Mucosa of descending colon (tissue), 3 donors: ENCODE measurements around the gene GLI1. TPM values are rescaled to one million over a fixed set of nuclear protein-coding genes. Genes with fewer than 3 reads are reported as not detected.

Source experiments
- ATAC-seq: fragments of 200-7000 bp; cut with Tn5 transposase; one replicate; pipeline ENCODE4 v1.9.1; 2020; ENCODE audit warnings: mild to moderate bottlenecking, moderate library complexity
- DNase-seq, 3 donors: peaks; one replicate each; pipeline ENCODE4 v3.0.0-alpha.2; 2020
- H3K36me3 ChIP-seq: fragments of 200-600 bp; one replicate; pipeline ENCODE4 v1.8.0; 2021; ENCODE audit warnings: low read depth, mild to moderate bottlenecking
- H3K4me1 ChIP-seq: fragments of 200-600 bp; one replicate; pipeline ENCODE4 v1.8.0; 2021; ENCODE audit warnings: low read depth, mild to moderate bottlenecking
- H3K4me3 ChIP-seq: fragments of 200-600 bp; one replicate; pipeline ENCODE4 v1.8.0; 2021; ENCODE audit warnings: mild to moderate bottlenecking
- H3K9me3 ChIP-seq: fragments of 200-600 bp; one replicate; pipeline ENCODE4 v1.8.0; 2021; ENCODE audit warnings: mild to moderate bottlenecking
- intact Hi-C, 2 donors: fragments of 100-400 bp; cut with DNase I in 1 of 2; cut with micrococcal nuclease in 1 of 2; formaldehyde crosslinking; loops; one replicate each; pipeline versions ENCODE4 v1.11.0 to v1.11.1; 2022; cut with DNase I, micrococcal nuclease
- total RNA-seq, 3 donors: library from RNA; stranded (reverse); fragmentation: NEBNext Ultra II Directional in 2 of 3; extraction: Animal tissue kit (Norgen Biotek cat#: 25700) in 2 of 3; gene quantifications; one replicate each; pipeline versions ENCODE4 v1.2.1 to v1.2.4, GENCODE V29; 2021 to 2023
- TF ChIP-seq, protein P1 (sequence below): fragments of 200-600 bp; IDR thresholded peaks from one replicate; pipeline ENCODE4 v1.8.0; 2022; ENCODE audit warnings: antibody characterized with exemption, mild to moderate bottlenecking
- donor health status: DM: no; HTN: no; CAD: no; lungs with moderate emphysema.
- donor health status: DM: no; HTN: no; CAD: no.
- donor health status: DM: no; HTN: yes; CAD: no.

Gene GLI1
- total RNA-seq, 3 donors from 2014 or later: 0.46 to 2.0 (median 1.9) TPM

GRCh38 chr12:57476162-57476992, 16.8 kb downstream of the GLI1 start:
- H3K36me3 ChIP-seq: no peaks in the 10 kb centered on the region
- peaks cover 15% of the 10 kb centered on the region for H3K4me1 ChIP-seq
- TF ChIP-seq, protein P1, sequence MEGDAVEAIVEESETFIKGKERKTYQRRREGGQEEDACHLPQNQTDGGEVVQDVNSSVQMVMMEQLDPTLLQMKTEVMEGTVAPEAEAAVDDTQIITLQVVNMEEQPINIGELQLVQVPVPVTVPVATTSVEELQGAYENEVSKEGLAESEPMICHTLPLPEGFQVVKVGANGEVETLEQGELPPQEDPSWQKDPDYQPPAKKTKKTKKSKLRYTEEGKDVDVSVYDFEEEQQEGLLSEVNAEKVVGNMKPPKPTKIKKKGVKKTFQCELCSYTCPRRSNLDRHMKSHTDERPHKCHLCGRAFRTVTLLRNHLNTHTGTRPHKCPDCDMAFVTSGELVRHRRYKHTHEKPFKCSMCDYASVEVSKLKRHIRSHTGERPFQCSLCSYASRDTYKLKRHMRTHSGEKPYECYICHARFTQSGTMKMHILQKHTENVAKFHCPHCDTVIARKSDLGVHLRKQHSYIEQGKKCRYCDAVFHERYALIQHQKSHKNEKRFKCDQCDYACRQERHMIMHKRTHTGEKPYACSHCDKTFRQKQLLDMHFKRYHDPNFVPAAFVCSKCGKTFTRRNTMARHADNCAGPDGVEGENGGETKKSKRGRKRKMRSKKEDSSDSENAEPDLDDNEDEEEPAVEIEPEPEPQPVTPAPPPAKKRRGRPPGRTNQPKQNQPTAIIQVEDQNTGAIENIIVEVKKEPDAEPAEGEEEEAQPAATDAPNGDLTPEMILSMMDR: no peak
- H3K9me3 ChIP-seq: no peaks in the 10 kb centered on the region
- ATAC-seq (peak; percentile 37), DNase-seq (peak in 1 of 3 donors; percentile 56)
- no peak overlapping the region for H3K4me3 ChIP-seq
- intact Hi-C loops: no loop called here

DNA sequence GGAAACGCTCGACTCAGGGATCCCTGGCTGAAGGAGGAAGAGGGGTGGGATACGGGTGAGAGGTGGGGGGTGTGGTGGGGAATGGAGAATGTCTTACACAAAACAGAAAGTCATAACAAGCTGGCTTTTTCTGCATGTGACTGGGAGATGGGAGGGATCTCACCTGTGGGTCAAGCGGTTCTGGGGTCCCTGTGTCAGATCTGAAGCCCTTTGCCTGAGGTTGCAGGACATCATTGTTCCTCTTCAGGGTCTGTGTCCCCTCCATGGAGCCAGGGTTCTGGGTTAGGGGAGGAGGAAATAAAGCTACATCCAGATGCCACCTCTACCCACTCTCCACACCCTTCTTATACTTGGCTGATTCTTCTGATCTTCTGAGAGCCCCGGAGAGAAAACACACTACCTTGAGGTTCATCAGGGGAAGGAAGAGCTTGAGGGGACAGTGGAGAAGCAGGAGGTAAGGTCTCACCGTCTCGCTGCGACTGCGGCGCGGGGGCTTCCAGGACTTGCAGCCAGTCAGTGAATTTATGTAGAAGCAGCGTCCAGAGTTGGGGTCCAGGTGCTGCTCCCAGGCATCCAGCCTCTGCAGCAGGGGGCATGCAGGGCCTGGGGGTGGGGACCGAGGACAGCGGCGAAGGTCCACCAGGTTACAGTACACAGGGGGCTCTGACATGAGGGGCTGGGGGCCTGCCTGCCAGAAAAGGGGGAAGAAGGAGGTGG, 17.6 kb downstream of the GLI1 start:
- Histone ChIP-seq H3K4me3 (no peak overlapping the region), H3K36me3 (no peaks in the 10 kb centered on the region), H3K9me3 (no peaks in the 10 kb centered on the region), H3K4me1 (peaks cover 12% of the 10 kb centered on the region)
- TF ChIP-seq, protein P1: no peak
- DNase-seq (peak in 1 of 3 donors; percentile 31), ATAC-seq (peak; percentile 3)
- intact Hi-C loops: no loop called here

DNA sequence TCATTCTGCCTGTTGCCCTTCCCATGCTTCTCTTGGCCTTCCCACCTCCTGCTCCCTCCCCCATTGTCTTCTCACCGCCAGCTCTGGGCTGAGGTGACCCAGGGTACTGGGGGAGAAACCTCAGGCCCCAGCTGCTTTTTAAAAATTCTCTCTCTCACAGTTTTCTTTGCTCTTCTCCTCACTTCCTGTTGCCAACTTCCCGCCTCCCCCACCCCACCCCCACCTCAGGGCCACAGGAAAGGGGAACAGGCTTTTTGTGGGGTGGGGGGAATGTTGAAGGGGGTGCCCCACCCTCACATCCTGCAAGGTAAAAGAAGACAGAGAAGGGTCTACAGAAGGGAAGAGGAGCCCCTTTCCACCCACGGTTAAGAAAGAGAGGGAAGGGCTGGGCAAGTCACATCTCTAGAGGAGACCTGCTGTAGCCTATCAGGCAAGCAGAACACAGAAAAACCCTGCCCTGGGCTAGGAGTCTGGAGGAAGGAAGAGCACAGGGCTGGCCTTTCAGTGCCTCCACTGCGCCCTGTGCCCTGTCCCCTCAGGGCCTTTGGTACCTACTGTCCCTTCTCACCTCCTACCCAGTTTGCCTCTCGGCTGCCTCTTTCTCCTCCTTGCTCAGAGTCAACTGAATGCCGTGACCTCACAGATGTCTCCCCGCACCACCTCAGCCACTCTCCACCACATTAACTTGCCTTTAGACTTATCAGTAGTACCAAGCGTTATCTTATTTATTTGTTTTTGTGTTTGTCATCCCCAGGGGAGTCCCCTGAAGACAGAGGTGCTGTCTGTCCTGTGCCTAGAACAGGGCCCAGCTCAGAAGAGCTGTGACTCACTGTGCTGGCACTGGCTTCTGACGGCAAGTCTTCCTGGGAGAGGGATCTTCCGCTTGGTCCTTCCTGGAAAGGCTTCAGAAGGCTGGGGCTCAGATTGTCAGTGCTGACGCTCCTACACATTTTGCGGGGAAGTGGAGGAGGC, 18.4 kb downstream of the GLI1 start:
- Histone ChIP-seq H3K36me3 (no peaks in the 10 kb centered on the region), H3K4me1 (peaks cover 12% of the 10 kb centered on the region), H3K4me3 (no peak overlapping the region), H3K9me3 (no peaks in the 10 kb centered on the region)
- ATAC-seq (peak; percentile 42), DNase-seq (peak in 1 of 3 donors; percentile 28)
- intact Hi-C loops: no loop called here
- TF ChIP-seq, protein P1: no peak

DNA sequence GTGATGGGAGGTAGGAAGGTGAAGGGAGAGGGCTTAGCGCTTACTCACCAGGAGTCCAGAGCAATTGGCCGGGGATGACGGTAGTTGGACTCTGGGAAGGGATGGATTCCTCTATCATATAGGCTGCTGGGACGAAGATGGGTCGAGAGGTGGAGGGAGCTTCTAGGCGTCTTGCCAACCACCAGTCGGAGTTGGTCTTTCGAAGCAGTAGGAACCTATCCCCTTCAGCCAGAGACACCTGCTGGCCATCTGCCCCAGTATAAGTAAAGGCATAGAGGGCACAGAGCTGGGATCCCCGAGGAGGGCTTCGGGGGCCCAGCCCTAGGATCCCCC, 19.4 kb downstream of the GLI1 start:
- H3K9me3 ChIP-seq: no peaks in the 10 kb centered on the region
- no peaks in the 10 kb centered on the region for H3K36me3 ChIP-seq
- H3K4me1 ChIP-seq: peaks cover 12% of the 10 kb centered on the region
- intact Hi-C loops: no loop called here
- DNase-seq (peak in 1 of 3 donors; percentile 25), ATAC-seq (no peak)
- TF ChIP-seq, protein P1: no peak
- H3K4me3 ChIP-seq: no peak overlapping the region

DNA sequence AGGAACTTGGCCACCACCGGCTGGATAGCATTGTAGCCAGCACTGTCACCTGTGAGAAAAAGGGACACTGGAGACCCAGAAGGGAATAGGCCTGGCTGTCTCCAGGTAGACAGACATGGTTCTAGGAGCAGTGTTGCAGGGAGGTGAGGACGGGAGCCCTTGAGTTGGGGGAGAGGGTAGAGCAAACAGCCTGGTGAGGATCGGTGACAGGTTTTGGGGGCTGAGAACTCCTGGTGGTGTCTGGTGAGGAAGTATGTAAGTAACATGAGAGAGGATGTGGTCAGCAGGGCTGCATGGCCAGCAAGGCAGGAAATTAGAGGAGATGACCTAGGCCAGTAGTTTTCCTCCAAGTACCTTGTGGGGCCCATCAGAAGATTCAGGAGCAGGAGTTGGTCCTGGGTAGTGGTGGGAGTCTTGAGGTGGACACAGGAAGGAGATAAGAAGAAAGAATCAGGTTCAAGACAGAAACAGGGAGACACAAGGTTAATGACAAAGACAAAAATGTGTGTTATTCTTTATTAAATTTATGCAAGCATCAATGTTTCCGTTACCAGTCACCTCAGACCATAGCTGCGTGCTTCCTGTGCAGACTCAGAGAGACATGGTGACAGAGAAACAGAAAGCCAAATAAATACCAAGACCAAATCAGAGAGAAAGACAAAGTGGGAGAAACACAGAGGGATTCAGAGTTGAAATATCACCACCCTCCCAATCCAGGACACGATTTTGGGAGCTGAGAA, 20.0 kb downstream of the GLI1 start, which contains the start of gene ARHGAP9:
Gene ARHGAP9 (minus strand): TSS at position 491 of the 740 bp plus-strand sequence. CDS start 460 bp downstream, at position 31.
- TF ChIP-seq, protein P1: no peak
- peak; percentile 52 for ATAC-seq
- Histone ChIP-seq H3K9me3 (no peaks in the 10 kb centered on the region), H3K4me3 (no peak within 1 kb of the TSS), H3K4me1 (peaks cover 12% of the 10 kb centered on the region), H3K36me3 (no peaks in the 10 kb centered on the region)
- DNase-seq: peak in 1 of 3 donors; percentile 27
- intact Hi-C loops: no loop called here
